A673 (cell line): ENCODE results near the gene A1BG.

Source experiments
- EZH2 ChIP-seq: fragments of 200-600 bp; sonication (generic); IDR thresholded peaks from 2 replicates; pipeline ENCODE4 v1.6.1; 2017; ENCODE audit warnings: borderline replicate concordance, low read depth, mild to moderate bottlenecking, mixed read lengths, antibody characterized with exemption, low read length; ENCODE audit not compliant: poor library complexity, severe bottlenecking
- TF ChIP-seq, protein P1 (sequence below): fragments of 300-800, 200-600 bp; sonication (generic); conservative IDR thresholded peaks from 2 replicates; pipeline ENCODE4 v1.5.1; 2017; ENCODE audit warnings: low read depth, mild to moderate bottlenecking, antibody characterized with exemption, low read length, moderate library complexity, mixed read lengths

GRCh38 chr19:58385313-58385890 lies 32.1 kb upstream of the A1BG start:
- TF ChIP-seq, protein P1, sequence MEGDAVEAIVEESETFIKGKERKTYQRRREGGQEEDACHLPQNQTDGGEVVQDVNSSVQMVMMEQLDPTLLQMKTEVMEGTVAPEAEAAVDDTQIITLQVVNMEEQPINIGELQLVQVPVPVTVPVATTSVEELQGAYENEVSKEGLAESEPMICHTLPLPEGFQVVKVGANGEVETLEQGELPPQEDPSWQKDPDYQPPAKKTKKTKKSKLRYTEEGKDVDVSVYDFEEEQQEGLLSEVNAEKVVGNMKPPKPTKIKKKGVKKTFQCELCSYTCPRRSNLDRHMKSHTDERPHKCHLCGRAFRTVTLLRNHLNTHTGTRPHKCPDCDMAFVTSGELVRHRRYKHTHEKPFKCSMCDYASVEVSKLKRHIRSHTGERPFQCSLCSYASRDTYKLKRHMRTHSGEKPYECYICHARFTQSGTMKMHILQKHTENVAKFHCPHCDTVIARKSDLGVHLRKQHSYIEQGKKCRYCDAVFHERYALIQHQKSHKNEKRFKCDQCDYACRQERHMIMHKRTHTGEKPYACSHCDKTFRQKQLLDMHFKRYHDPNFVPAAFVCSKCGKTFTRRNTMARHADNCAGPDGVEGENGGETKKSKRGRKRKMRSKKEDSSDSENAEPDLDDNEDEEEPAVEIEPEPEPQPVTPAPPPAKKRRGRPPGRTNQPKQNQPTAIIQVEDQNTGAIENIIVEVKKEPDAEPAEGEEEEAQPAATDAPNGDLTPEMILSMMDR = no peak
- TF ChIP-seq EZH2 = no peak
